Measurements from ENCODE around the gene TMEM259. TPM values are rescaled to one million over a fixed set of nuclear protein-coding genes. Genes with fewer than 3 reads are reported as not detected.
A peak's percentile ranks its signal among the peaks of the same experiment; 100 is the strongest.

Gene TMEM259
- 104 and 131 TPM in 2 replicates for total RNA-seq (2014; rRNA removed; shearing (Covaris generic))

- peak; percentile 92 for DNase-seq (ENCODE audit: low spot score)
Observed at GRCh38 chr19:1020868-1021425, at the start of gene TMEM259. Gene TMEM259, minus strand, starts transcription at chr19:1021123. Its CDS starts 127 bp downstream, at chr19:1020996.

- DNase-seq (ENCODE audit: low spot score): no peak
Observed at GRCh38 chr19:1070576-1070930, 49.6 kb upstream of the TMEM259 start.

GRCh38 chr19:1069009-1069779 is 48.3 kb upstream of the TMEM259 start:
- peak; percentile 74 for DNase-seq (ENCODE audit: low spot score)

- no peak for DNase-seq (ENCODE audit: low spot score)
Observed at GRCh38 chr19:1068009-1069001, 47.4 kb upstream of the TMEM259 start.

GRCh38 chr19:1067341-1067957 is 46.5 kb upstream of the TMEM259 start:
- no peak for DNase-seq (ENCODE audit: low spot score)

GRCh38 chr19:1066748-1067340 is 45.9 kb upstream of the TMEM259 start, which contains the start of gene ARHGAP45:
Gene ARHGAP45, plus strand, starts transcription at chr19:1067167. Its CDS starts 239 bp downstream, at chr19:1067406.
- DNase-seq (ENCODE audit: low spot score): no peak

- peak; percentile 57 for DNase-seq (ENCODE audit: low spot score)
Observed at GRCh38 chr19:1066251-1066747, 45.4 kb upstream of the TMEM259 start.

GRCh38 chr19:1065606-1066109 is 44.7 kb upstream of the TMEM259 start:
- DNase-seq (ENCODE audit: low spot score): peak; percentile 69

- DNase-seq (ENCODE audit: low spot score): no peak
Observed at GRCh38 chr19:1064661-1065605, 44.0 kb upstream of the TMEM259 start.

- DNase-seq (ENCODE audit: low spot score): no peak
Observed at GRCh38 chr19:1063909-1064660, 43.2 kb upstream of the TMEM259 start.

- DNase-seq (ENCODE audit: low spot score): no peak
Observed at GRCh38 chr19:1063030-1063908, 42.3 kb upstream of the TMEM259 start.

GRCh38 chr19:1062387-1063029 is 41.6 kb upstream of the TMEM259 start:
- no peak for DNase-seq (ENCODE audit: low spot score)

- no peak for DNase-seq (ENCODE audit: low spot score)
Observed at GRCh38 chr19:1061987-1062386, 41.1 kb upstream of the TMEM259 start.

- no peak for DNase-seq (ENCODE audit: low spot score)
Observed at GRCh38 chr19:1060689-1061088, 39.8 kb upstream of the TMEM259 start.

- DNase-seq (ENCODE audit: low spot score): no peak
Observed at GRCh38 chr19:1058112-1058511, 37.2 kb upstream of the TMEM259 start.

- peak; percentile 72 for DNase-seq (ENCODE audit: low spot score)
Observed at GRCh38 chr19:1057176-1057855, 36.4 kb upstream of the TMEM259 start.
